ENCODE results near the gene RNH1. TPM values are rescaled to one million over a fixed set of nuclear protein-coding genes. Genes with fewer than 3 reads are reported as not detected.

The RNH1 gene
- total RNA-seq, 1 donor from 2014 or later, result 38.7 TPM

GRCh38 chr11:462107-462890 lies 44.7 kb downstream of the RNH1 start:
- FAIRE-seq (no peak), DNase-seq (ENCODE audit: low spot score in 2 of 2) (no peak)

- no peak for FAIRE-seq
- no peak for DNase-seq (ENCODE audit: low spot score in 2 of 2)
Observed at GRCh38 chr11:461626-462025, 45.4 kb downstream of the RNH1 start.

- FAIRE-seq (no peak), DNase-seq (ENCODE audit: low spot score in 2 of 2) (no peak)
Observed at GRCh38 chr11:460331-461199, 46.5 kb downstream of the RNH1 start.

- FAIRE-seq, result no peak
Observed at GRCh38 chr11:459511-460220, 47.4 kb downstream of the RNH1 start.

GRCh38 chr11:457111-457760 lies 49.8 kb downstream of the RNH1 start:
- DNase-seq (ENCODE audit: low spot score in 2 of 2) (no peak), FAIRE-seq (no peak)

More at GRCh38 chr11:459511-460220, 47.4 kb downstream of the RNH1 start:
- no peak for DNase-seq (ENCODE audit: low spot score in 2 of 2)

- FAIRE-seq (no peak), DNase-seq (ENCODE audit: low spot score in 2 of 2) (no peak)
Observed at GRCh38 chr11:456533-456932, 50.5 kb downstream of the RNH1 start.

- DNase-seq (ENCODE audit: low spot score in 2 of 2) (no peak), FAIRE-seq (no peak)
Observed at GRCh38 chr11:455566-456147, 51.4 kb downstream of the RNH1 start.

- no peak for DNase-seq (ENCODE audit: low spot score in 2 of 2)
Observed at GRCh38 chr11:454801-455565, 52.1 kb downstream of the RNH1 start.

GRCh38 chr11:454043-454442 lies 53.0 kb downstream of the RNH1 start:
- FAIRE-seq, result no peak

More at GRCh38 chr11:454801-455565, 52.1 kb downstream of the RNH1 start:
- no peak for FAIRE-seq

GRCh38 chr11:453564-453963 lies 53.5 kb downstream of the RNH1 start:
- DNase-seq (ENCODE audit: low spot score in 2 of 2) (no peak), FAIRE-seq (no peak)

More at GRCh38 chr11:454043-454442, 53.0 kb downstream of the RNH1 start:
- DNase-seq (ENCODE audit: low spot score in 2 of 2), result no peak

- no peak for FAIRE-seq
- no peak for DNase-seq (ENCODE audit: low spot score in 2 of 2)
Observed at GRCh38 chr11:452916-453527, 54.0 kb downstream of the RNH1 start.

GRCh38 chr11:452203-452744 lies 54.8 kb downstream of the RNH1 start:
- FAIRE-seq, result no peak
- no peak for DNase-seq (ENCODE audit: low spot score in 2 of 2)

- DNase-seq (ENCODE audit: low spot score in 2 of 2), result no peak
- FAIRE-seq, result no peak
Observed at GRCh38 chr11:451738-452137, 55.3 kb downstream of the RNH1 start.

- FAIRE-seq (no peak), DNase-seq (ENCODE audit: low spot score in 2 of 2) (peak; percentile 68 to 71)
Observed at GRCh38 chr11:450809-451451, 56.1 kb downstream of the RNH1 start.

GRCh38 chr11:449889-450808 lies 56.9 kb downstream of the RNH1 start, which contains the start of gene PTDSS2:
Gene PTDSS2 (plus strand): TSS chr11:450279. CDS start chr11:450456, 177 bp downstream.
- DNase-seq (ENCODE audit: low spot score in 2 of 2) (peak; percentile 95 to 98), FAIRE-seq (no peak)

GRCh38 chr11:447923-448731 lies 58.9 kb downstream of the RNH1 start:
- DNase-seq (ENCODE audit: low spot score in 2 of 2) (peak; percentile 95 to 97), FAIRE-seq (no peak)

Measured in frontal cortex (tissue), 4 donors.